Mucosa of descending colon (tissue), 3 donors: ENCODE results near the gene NCOR1. TPM values are rescaled to one million over a fixed set of nuclear protein-coding genes. Genes with fewer than 3 reads are reported as not detected.
A peak's percentile ranks its signal among the peaks of the same experiment; 100 is the strongest.

Source experiments
- ATAC-seq: fragments of 200-7000 bp; cut with Tn5 transposase; one replicate; pipeline ENCODE4 v1.9.1; 2020; ENCODE audit warnings: mild to moderate bottlenecking, moderate library complexity
- DNase-seq, 3 donors: peaks; one replicate each; pipeline ENCODE4 v3.0.0-alpha.2; 2020
- H3K36me3 ChIP-seq: fragments of 200-600 bp; one replicate; pipeline ENCODE4 v1.8.0; 2021; ENCODE audit warnings: low read depth, mild to moderate bottlenecking
- H3K4me1 ChIP-seq: fragments of 200-600 bp; one replicate; pipeline ENCODE4 v1.8.0; 2021; ENCODE audit warnings: low read depth, mild to moderate bottlenecking
- H3K4me3 ChIP-seq: fragments of 200-600 bp; one replicate; pipeline ENCODE4 v1.8.0; 2021; ENCODE audit warnings: mild to moderate bottlenecking
- H3K9me3 ChIP-seq: fragments of 200-600 bp; one replicate; pipeline ENCODE4 v1.8.0; 2021; ENCODE audit warnings: mild to moderate bottlenecking
- intact Hi-C, 2 donors: fragments of 100-400 bp; cut with DNase I in 1 of 2; cut with micrococcal nuclease in 1 of 2; formaldehyde crosslinking; loops; one replicate each; pipeline versions ENCODE4 v1.11.0 to v1.11.1; 2022; cut with DNase I, micrococcal nuclease
- total RNA-seq, 3 donors: library from RNA; stranded (reverse); fragmentation: NEBNext Ultra II Directional in 2 of 3; extraction: Animal tissue kit (Norgen Biotek cat#: 25700) in 2 of 3; gene quantifications; one replicate each; pipeline versions ENCODE4 v1.2.1 to v1.2.4, GENCODE V29; 2021 to 2023
- TF ChIP-seq, protein P1 (sequence below): fragments of 200-600 bp; IDR thresholded peaks from one replicate; pipeline ENCODE4 v1.8.0; 2022; ENCODE audit warnings: antibody characterized with exemption, mild to moderate bottlenecking
- donor health status: DM: no; HTN: no; CAD: no; lungs with moderate emphysema.
- donor health status: DM: no; HTN: no; CAD: no.
- donor health status: DM: no; HTN: yes; CAD: no.

Gene NCOR1
- total RNA-seq, 3 donors from 2014 or later: 196 to 238 (median 227) TPM

DNA sequence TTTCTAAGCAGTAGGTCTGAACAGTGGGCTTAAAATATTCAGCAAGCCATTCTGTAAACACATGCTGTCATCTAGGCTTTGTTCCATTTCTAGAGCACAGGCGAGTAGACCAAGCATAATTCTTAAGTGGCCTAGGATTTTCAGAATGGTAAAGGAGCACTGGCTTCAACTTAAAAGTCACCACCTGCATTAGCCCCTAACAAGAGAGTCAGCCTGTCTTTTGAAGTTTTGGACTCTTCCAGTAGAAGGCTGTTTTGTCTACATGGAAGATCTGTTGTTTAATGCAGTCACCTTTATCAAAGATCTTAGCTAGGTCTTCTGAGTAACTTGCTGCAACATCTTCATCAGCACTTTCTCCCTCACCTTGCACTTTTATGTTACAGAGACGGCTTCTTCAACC lies 179.1 kb downstream of the NCOR1 start:
- Histone ChIP-seq H3K9me3 (no peaks in the 10 kb centered on the region), H3K36me3 (peaks cover 15% of the 10 kb centered on the region), H3K4me3 (no peak overlapping the region), H3K4me1 (no peaks in the 10 kb centered on the region)
- TF ChIP-seq, protein P1, sequence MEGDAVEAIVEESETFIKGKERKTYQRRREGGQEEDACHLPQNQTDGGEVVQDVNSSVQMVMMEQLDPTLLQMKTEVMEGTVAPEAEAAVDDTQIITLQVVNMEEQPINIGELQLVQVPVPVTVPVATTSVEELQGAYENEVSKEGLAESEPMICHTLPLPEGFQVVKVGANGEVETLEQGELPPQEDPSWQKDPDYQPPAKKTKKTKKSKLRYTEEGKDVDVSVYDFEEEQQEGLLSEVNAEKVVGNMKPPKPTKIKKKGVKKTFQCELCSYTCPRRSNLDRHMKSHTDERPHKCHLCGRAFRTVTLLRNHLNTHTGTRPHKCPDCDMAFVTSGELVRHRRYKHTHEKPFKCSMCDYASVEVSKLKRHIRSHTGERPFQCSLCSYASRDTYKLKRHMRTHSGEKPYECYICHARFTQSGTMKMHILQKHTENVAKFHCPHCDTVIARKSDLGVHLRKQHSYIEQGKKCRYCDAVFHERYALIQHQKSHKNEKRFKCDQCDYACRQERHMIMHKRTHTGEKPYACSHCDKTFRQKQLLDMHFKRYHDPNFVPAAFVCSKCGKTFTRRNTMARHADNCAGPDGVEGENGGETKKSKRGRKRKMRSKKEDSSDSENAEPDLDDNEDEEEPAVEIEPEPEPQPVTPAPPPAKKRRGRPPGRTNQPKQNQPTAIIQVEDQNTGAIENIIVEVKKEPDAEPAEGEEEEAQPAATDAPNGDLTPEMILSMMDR: no peak
- intact Hi-C loops: no loop called here
- no peak for ATAC-seq
- DNase-seq: no peak

DNA sequence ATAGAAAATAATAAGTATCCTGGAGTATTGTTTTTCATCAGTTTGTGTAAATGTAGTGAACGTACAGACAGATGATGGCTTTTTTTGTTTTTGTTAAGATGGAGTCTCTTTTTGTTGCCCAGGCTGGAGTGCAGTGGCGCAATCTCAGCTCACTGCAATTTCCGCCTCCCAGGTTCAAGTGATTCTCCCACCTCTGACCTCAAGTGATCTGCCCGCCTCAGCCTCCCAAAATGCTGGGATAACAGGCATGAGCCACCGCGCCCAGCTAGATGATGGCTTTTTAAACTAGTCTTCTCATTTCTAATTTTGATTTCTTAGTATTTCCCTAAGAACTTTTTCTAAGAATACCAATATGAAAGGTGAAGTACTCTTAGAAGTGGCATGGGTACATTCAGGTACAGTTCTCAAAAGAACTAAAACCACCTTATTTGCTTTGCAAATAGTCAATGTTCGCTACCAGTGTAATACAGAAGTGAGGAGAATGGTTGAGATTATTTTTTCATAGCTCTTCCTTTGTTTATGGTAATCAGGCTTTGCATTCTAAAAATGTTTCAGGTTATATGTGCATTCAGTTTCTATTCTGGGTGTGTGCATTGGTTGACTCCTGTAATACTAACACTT lies 181.5 kb downstream of the NCOR1 start:
- no peak for DNase-seq
- TF ChIP-seq, protein P1: no peak
- ATAC-seq: no peak
- no peaks in the 10 kb centered on the region for H3K9me3 ChIP-seq
- H3K36me3 ChIP-seq: peaks cover 15% of the 10 kb centered on the region
- intact Hi-C loops: no loop called here
- no peak overlapping the region for H3K4me3 ChIP-seq
- H3K4me1 ChIP-seq: no peaks in the 10 kb centered on the region

DNA sequence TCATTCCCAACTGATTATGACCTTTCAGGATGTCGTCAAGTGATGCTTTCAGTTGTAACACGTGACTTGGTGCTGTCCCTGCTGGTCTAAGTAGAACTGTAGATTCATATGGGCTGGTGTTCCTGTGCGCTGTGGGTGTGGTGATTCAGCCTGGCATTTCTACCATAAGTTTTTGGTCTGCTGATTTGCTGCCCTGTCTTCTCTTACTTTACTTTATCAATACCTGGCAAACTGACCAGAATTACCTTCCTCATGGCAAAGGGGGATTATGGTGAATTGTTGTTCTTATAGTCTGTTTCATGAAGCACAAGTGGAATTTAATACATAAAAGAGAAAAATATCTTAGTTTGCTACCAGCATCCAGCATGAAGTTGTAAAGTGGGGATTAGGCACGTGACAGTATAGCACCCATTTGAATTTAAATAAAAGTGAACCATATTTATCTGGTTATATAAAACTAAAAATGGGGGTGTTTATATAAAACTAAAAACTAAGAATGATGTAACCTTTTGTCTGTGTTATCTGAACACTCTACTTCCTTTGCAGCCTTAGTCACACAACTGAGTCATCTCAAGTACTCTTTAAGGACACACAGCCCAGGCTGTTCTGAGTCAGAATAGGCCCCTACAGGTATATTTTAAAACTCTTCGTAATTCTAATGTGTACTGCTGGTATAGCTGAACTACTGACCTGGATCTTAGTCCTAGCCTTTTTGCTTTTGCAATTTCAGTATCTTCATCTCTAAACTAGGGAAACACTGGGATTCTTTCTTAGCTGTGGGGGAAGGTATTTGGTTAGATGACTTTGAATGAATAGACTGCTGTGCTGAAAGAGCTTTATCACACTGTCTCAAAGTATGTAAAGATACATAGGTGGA lies 187.4 kb downstream of the NCOR1 start:
- no peaks in the 10 kb centered on the region for H3K4me1 ChIP-seq
- peaks cover 6% of the 10 kb centered on the region for H3K36me3 ChIP-seq
- TF ChIP-seq, protein P1: no peak
- DNase-seq (no peak), ATAC-seq (peak; percentile 84)
- no peaks in the 10 kb centered on the region for H3K9me3 ChIP-seq
- intact Hi-C loops: no loop called here
- no peak overlapping the region for H3K4me3 ChIP-seq

DNA sequence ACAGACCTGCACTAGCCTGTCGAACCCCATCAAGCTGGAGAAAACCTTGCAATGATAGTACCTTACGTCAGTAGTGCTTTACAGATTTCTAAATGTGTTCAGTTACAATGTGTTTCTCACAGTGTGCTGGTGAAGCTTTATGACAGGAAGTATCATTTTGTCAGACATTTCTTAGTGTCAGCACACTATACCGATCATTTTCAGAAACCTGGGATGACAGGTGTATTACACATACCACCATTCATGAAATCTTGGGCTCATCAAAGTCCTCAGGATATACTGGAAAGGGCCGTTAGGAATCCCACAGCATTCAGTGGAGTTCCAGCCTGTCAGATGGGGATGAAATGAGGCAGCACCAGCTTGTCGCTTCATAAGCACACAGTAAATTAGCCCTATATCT lies 188.4 kb downstream of the NCOR1 start:
- no peak for ATAC-seq
- TF ChIP-seq, protein P1: no peak
- intact Hi-C loops: no loop called here
- Histone ChIP-seq H3K4me3 (no peak overlapping the region), H3K36me3 (peaks cover 6% of the 10 kb centered on the region), H3K9me3 (no peaks in the 10 kb centered on the region), H3K4me1 (no peaks in the 10 kb centered on the region)
- DNase-seq: no peak

DNA sequence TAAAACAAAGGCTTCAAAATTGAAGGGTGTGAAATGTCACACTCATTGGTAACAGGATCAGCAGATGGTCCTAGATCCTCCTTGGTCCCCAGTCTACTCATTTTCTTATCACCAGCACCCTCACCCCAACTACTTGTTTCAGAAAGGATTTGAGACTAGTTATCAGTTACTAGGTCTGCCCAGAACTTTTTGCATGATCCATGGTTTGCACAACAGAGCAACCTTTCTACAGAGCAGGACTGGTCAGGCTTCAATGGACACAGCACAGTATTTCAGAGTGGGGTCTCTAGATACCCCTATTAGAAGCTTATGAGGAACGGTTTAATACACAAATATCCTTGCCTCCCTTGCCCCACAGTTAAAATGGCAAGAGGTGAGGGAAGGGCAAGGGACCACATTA lies 190.1 kb downstream of the NCOR1 start:
- Histone ChIP-seq H3K9me3 (no peaks in the 10 kb centered on the region), H3K4me1 (no peaks in the 10 kb centered on the region), H3K36me3 (peaks cover 6% of the 10 kb centered on the region), H3K4me3 (no peak overlapping the region)
- intact Hi-C loops: no loop called here
- TF ChIP-seq, protein P1: no peak
- no peak for ATAC-seq
- DNase-seq: no peak
